GM21423 (cell line): ENCODE results near the gene CLSTN1.
"Not testable (repeated sequence)": the region's sequence is repeated elsewhere in the genome, so short reads cannot be mapped to it uniquely, and the experiment has no call there.

Source experiments
- ATAC-seq: cut with Tn5 transposase; IDR thresholded peaks from one replicate; pipeline ENCODE4 v1.9.1; 2021; ENCODE audit warnings: mild to moderate bottlenecking, moderate library complexity; ENCODE audit not compliant: unreplicated experiment

CLSTN1 gene

DNA sequence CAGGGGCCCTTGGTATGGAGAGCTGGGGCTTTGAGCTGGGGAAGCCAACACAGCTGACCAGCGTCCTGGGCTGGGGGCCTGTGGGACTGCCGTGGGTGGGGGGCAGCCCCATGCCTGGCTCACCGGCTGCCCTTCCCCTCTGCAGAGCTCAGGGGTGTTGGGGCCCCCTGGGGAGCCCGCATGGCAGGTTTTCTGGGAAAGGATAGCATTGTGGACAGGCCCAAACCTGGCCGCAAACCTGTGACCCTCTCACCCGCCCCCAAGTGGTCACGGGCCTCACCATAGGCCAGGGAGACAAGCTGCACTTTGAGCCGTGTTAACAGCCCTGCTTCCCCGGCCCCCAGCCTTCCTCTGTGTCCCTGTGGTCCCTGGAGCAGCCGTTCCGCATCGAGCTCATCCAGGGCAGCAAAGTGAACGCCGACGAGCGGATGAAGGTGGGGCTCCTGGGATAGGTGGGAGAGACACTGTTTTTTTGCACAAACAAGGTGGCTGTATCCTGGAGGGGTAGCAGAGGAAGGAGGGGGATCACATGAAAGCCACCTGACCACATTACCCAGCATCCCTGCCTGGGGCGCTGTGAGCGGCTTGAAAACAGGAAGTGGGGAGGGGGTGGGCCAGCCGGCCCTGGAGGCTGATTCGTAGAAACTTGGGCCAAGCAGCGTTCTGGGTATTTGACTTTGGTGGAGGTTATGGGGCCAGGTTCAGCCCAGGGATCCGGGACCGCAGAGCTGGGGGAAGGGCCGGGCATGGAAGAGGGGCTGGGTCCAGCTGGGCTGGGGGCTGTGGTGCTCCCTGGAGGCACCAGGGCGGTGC lies 106.4 kb downstream of the CLSTN1 start:
- peak; percentile 69 for ATAC-seq

DNA sequence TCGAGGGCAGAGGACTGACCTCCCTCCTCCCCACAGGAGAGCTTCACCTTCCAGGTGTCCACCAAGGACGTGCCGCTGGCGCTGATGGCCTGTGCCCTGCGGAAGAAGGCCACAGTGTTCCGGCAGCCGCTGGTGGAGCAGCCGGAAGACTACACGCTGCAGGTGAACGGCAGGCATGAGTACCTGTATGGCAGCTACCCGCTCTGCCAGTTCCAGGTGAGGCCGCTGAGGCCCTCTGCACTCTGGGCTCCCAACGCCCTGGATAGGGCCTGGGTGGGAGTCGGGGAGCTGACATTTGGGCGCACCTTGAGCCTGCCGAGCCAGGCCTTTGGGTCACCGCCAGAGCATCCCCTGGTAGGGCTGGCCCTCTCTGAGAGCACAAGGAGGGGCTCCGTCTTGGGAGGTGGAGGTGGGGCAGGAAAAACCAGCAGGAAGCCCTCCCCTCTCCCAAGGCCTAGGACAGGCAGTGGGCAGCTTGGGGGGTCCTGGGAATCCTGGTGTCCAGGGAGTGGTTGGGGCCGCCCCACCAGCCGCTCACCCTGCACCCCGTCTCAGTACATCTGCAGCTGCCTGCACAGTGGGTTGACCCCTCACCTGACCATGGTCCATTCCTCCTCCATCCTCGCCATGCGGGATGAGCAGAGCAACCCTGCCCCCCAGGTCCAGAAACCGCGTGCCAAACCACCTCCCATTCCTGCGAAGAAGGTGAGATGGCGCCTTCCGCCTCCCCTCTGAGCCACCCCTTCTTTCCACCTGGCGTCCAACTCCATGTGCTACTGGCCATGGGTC lies 107.2 kb downstream of the CLSTN1 start:
- no peak for ATAC-seq

DNA sequence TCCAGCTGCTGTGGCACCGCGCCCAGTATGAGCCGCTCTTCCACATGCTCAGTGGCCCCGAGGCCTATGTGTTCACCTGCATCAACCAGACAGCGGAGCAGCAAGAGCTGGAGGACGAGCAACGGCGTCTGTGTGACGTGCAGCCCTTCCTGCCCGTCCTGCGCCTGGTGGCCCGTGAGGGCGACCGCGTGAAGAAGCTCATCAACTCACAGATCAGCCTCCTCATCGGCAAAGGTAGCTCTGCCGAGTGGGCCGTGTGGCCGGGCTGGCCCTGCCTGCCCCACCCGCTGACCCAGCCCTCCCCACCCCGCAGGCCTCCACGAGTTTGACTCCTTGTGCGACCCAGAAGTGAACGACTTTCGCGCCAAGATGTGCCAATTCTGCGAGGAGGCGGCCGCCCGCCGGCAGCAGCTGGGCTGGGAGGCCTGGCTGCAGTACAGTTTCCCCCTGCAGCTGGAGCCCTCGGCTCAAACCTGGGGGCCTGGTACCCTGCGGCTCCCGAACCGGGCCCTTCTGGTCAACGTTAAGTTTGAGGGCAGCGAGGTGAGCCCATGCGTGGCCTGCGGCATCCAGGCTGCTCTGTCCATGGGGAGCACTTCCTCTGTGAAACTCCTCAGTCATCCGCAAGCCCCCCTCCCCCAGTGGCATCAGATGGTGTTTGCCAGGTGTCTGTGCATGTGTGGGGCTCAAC lies 108.1 kb downstream of the CLSTN1 start:
- no peak for ATAC-seq

- no peak for ATAC-seq
These were observed 109.5 kb downstream of the CLSTN1 start for GRCh38 chr1:9714257-9714718.

DNA sequence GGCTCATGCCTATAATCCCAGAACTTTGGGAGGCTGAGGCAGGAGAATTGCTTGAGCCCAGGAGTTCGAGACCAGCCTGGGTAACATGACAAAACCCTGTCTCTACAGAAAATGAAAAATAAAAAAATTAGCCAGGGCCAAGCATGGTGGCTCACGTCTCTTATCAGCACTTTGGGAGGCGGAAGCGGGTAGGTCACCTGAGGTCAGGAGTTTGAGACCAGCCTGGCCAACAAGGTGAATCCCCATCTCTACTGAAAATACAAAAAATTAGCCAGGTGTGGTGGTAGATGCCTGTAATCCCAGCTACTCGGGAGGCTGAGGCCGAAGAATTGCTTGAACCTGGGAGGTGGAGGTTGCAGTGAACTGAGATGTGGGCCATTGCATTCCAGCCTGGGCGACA lies 111.0 kb downstream of the CLSTN1 start:
- ATAC-seq = not testable (repeated sequence)

DNA sequence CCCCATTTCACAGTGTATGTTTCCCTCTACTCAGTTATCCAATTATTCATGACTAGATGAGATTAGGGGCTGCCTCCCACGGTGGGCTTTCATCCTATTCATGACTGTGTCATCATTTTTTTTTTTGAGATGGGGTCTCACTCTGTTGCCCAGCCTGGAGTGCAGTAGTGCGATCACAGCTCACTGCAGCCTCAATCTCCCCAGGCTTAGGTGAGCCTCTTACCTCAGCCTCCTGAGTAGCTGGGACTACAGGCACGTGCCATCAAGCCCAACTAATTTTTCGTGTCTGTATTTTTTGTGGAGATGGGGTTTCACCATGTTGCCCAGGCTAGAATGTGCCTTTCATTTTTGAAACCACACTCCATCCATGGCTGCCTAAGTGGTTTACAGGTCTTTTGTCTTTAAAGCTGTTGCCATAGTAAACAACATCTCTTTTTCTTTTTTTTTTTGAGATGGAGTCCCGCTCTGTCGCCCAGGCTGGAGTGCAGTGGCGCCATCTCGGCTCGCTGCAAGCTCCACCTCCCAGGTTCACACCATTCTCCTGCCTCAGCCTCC lies 112.2 kb downstream of the CLSTN1 start:
- ATAC-seq = no peak

DNA sequence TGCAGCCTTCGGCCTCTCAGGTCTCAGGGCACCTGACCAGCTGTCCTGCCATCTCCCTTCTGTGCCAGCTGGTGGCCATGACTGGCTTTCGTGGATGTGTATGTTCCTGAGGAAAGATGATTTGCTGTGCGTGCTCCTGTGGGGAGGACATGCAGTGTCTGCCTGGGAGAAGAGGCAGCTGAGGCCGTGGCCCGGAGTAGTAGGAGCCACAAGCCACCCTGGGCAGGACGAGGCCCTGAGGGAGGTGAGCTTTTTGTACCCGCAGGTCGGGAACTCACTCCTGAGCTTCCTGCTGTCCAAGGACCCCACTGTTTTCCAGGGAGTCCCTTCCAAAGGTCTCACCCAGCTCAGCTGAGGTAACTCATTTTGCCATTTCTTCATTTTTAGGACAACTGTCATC lies 113.7 kb downstream of the CLSTN1 start:
- no peak for ATAC-seq

DNA sequence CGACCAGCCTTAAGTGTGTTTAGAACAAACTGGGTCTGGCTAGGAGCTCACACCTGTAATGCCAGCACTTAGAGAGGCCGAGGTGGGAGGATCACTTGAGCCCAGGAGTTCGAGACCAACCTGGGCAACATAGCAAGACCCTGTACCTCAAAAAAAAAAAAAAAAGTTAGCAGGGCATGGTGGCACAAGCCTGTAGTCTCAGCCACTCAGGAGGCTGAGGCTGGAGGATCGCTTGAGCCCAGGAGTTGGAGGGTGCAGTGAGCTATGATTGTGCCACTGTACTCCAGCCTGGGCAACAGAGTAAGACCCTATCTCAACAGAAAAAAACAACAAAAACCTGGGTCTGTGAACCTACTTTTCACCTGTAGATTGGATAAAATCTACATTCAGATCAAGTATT lies 117.6 kb downstream of the CLSTN1 start:
- no peak for ATAC-seq

DNA sequence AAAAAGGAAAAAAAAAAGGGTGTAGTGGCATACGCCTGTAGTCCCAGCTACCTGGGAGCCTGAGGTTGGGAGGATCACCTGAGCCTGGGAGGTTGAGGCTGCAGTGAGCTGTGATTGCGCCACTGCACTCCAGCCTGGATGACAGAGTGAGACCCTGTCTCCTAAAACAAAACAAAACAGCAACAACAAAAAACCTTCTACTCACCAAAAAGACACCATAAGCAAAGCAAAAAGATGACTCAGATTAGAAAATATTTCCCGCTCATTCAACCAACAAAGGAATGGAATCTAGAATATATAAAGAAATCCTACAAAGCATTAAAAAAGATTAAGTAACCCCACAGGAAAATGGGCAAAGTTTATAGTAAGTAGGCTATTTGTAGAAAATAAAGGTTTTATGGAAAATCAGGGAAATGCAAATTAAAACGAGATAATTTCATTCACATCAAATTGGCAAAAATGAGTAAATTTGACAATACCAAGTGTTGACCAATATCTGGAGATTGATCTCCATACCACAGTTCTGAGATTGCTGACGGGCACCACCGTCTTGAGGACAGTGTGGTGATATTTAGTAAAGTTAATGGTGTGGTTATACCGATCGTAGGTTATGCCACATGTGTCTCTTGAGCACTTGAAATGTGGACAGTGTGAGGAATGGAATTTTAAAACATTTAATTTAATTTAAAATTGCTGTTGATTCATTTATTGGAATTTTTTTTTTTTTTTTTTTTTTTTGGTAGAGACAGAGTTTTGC lies 118.2 kb downstream of the CLSTN1 start:
- no peak for ATAC-seq

DNA sequence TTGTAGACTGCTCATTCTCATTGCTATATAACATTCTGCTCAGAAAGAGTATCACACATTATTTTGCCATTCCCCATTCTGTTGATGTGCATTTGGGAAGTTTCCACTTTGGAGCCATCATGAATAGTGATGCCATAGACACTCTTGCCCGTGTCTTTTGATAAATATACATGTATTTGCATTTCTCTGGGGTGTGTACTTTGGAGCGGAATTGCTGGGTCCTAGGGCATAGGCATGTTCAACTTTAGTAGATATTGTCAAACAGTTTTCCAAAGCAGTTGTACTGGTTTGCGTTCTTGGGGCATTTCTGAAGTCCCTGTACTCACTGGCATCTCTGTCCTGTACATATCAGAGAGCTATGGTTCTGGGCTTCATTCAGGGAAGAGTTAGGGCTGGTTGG lies 120.1 kb downstream of the CLSTN1 start:
- ATAC-seq = no peak

DNA sequence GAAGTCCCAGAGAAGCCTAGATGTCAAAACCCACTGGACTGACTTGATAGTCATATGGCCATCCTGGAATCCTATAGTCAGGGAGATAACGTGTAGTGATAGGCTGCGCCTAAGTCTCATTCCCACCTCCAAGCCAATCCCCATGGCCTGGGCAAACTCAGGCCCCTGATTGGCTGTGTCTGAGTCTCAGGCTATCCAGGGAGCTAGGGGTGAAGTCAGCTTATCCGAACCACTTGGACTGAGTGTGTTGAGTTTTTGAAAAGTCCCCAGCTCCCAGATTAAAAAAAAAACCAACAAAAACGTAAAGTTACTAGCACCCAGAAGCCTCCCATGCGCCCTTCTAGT lies 120.6 kb downstream of the CLSTN1 start:
- no peak for ATAC-seq

GRCh38 chr1:9701665-9702064 lies 122.1 kb downstream of the CLSTN1 start:
- ATAC-seq = no peak

DNA sequence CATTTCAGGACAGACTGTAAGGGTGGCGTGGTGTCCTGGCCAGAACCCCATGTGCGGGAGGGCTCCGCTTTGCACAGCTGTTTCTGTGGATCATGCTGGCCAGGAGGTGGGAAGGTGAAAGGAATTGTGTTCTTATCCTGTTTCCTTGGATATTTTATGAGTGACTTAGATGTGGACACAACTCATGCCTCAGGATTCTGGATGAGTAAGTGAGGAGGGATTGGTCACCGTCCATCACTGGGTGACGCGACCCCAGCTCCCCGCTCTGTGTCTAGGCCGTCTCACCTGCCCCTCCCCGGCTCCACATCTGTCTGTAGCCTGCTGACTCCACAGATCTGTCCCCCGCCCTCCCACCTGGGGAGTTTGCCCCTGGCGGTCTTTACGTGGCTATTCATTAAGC lies 123.4 kb downstream of the CLSTN1 start:
- ATAC-seq = no peak

GRCh38 chr1:9699361-9699760 lies 124.4 kb downstream of the CLSTN1 start:
- no peak for ATAC-seq

DNA sequence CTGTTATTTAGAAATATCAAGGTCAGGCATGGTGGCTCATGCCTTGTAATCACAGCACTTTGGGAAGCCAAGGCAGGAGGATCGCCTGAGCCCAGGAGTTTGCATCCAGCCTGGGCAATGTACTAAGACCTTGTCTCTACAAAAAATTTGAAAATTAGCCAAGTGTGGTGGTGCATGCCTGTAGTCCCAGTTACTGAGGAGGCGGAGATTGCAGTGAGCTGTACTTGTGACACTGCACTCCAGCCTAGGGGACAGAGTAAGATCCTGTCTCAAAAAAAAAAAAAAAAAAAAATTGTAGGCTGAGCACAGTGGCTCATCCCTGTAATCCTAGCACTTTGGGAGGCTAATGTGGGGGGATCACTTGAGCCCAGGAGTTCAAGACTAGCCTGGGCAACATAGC lies 127.0 kb downstream of the CLSTN1 start:
- no peak for ATAC-seq

DNA sequence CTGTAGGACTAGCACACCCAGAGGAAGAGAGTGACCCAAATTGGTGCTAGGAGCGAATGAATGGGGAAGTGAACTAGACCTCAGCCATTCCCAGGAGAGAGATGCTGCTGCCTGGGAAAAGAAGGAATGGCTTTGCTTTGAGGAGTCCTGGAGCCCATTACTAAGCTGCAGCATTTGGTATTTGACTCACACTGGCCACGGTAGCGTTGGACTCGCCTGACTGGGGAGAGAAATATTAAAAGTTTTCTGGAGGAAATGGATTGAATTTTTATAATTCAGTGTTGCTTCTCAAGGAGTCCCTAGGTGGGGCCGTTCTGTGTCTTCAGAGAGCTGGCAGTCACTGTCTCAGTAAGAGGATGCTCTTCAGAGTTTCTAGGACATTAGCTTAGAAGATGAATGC lies 132.1 kb downstream of the CLSTN1 start:
- ATAC-seq = no peak

GRCh38 chr1:9691108-9691445 lies 132.7 kb downstream of the CLSTN1 start:
- ATAC-seq = no peak

- no peak for ATAC-seq
These were observed 133.2 kb downstream of the CLSTN1 start for GRCh38 chr1:9690440-9691107.

GRCh38 chr1:9689971-9690381 lies 133.8 kb downstream of the CLSTN1 start:
- no peak for ATAC-seq

DNA sequence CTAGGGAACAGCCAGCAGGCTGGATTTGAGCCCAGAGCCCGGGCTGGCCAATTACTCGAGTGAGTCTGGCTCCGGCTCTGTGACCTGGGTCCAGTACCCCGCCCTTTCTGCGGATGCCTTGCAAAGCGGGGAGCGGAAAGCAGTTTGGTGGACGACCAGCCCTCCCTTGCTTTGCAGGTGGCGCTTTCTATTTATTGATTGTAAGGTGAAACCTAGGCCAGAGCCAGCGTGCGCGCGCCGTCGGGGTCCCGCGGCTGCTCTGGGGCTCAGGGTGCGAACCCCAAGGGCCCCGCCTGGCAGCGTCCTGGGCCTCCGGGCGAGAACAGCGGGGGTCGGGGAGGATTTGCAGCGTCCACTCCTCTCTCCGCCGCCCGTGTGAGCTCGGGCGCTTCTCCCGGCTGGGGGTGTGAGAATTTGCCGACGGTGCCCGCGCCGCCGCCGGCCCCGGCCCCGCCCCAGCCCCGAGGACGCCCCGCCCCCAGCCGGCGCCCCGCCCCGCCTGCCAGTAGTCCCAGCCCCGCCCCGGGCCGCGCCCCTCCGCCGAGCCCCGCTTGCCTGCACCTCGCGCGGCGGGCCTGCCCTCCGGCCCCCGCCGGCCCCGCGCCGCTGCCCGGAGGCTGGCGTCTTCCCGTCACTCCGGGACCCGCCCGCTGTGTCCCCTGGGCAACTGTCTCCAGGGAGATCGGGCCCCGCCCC lies 134.6 kb downstream of the CLSTN1 start:
- ATAC-seq = peak; percentile 52
